GM10266 (cell line): ENCODE data around the gene DDX24.

Experiments used
- DNase-seq: peaks from one replicate; pipeline ENCODE4 v3.0.0; 2012; ENCODE audit errors: extremely low spot score
- CTCF ChIP-seq: IDR thresholded peaks from 2 replicates; pipeline ENCODE4 v1.5.1; 2012; ENCODE audit warnings: mild to moderate bottlenecking, low read depth; ENCODE audit not compliant: control insufficient read depth, insufficient read depth; ENCODE audit errors: missing control alignments

Gene DDX24

GRCh38 chr14:94113908-94114588 is 33.0 kb upstream of the DDX24 start:
- TF ChIP-seq CTCF, result no peak
- no peak for DNase-seq

GRCh38 chr14:94113490-94113889 is 32.5 kb upstream of the DDX24 start:
- no peak for DNase-seq
- no peak for TF ChIP-seq CTCF

GRCh38 chr14:94113073-94113472 is 32.1 kb upstream of the DDX24 start:
- no peak for DNase-seq

GRCh38 chr14:94112513-94113063 is 31.6 kb upstream of the DDX24 start:
- DNase-seq, result no peak
- no peak for TF ChIP-seq CTCF

More at GRCh38 chr14:94113073-94113472, 32.1 kb upstream of the DDX24 start:
- TF ChIP-seq CTCF, result no peak

GRCh38 chr14:94111276-94112095 is 30.5 kb upstream of the DDX24 start:
- no peak for DNase-seq
- no peak for TF ChIP-seq CTCF

GRCh38 chr14:94110552-94111181 is 29.7 kb upstream of the DDX24 start, which contains the start of gene IFI27:
Gene IFI27, plus strand, starts transcription at chr14:94110736.
- no peak for DNase-seq
- TF ChIP-seq CTCF, result no peak
